ENCODE data around the gene CDH13.

DNA sequence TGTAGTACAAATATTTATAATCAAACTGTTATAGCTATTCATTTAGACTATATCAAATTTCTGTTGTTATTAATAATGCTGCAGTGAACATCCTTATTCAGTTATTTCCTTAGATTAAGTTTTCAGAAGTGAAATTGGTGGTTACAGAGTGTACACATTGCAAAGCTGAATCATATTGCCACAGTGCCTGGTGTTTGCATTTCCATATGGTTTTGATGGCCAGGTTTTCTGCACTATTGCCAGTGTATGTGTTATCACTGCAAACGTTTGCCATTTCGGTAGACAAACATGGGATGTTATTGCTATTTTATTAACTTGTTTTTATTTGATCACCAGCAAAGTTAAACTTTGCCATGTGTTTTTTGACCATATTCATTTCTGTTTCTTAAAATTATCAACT is 259.4 kb downstream of the CDH13 start:
- TF ChIP-seq CTCF (IDR thresholded peaks at IDR 0.05; ENCODE audit: borderline replicate concordance, extremely low read depth, low read length, poor library complexity, severe bottlenecking): no peak
- TF ChIP-seq EZH2 (IDR thresholded peaks at IDR 0.05; ENCODE audit: borderline replicate concordance, low read depth, low read length, severe bottlenecking): no peak
